HL-60 (cell line): Measurements from ENCODE around the gene CDC42BPB.

Source experiments
- DNase-seq, 2 experiments: peaks; one replicate each; pipeline ENCODE4 v3.0.0-alpha.2; 2010 to 2020; ENCODE audit warnings: low read depth in 1 of 2, low spot score in 1 of 2
- H3K27ac ChIP-seq: fragments of 250-450 bp; sonication (Bioruptor Pico); replicated peaks from 2 replicates; pipeline ENCODE4 v1.5.1; 2020; ENCODE audit warnings: mild to moderate bottlenecking, moderate library complexity
- H3K27me3 ChIP-seq: fragments of 250-450 bp; sonication (Bioruptor Pico); 2 replicates; pipeline ENCODE4 v1.5.1; 2021; ENCODE audit warnings: mild to moderate bottlenecking, moderate library complexity; ENCODE audit not compliant: insufficient read depth, poor library complexity, severe bottlenecking
- H3K4me3 ChIP-seq: replicated peaks from 2 replicates; pipeline ENCODE4 v1.5.1; 2011; ENCODE audit warnings: mild to moderate bottlenecking, control low read depth, low read length; ENCODE audit not compliant: insufficient read depth
- GABPA ChIP-seq: IDR thresholded peaks from 2 replicates; pipeline ENCODE4 v1.6.1; 2012; ENCODE audit warnings: low read depth
- POLR2AphosphoS5 ChIP-seq: IDR thresholded peaks from 2 replicates; pipeline ENCODE4 v1.6.1; 2012; ENCODE audit warnings: low read depth
- SPI1 ChIP-seq: IDR thresholded peaks from 2 replicates; pipeline ENCODE4 v1.6.1; 2012; ENCODE audit warnings: low read depth, mild to moderate bottlenecking, borderline replicate concordance
- TF ChIP-seq, protein P1 (sequence below): IDR thresholded peaks from one replicate; pipeline ENCODE4 v1.5.1; 2011; ENCODE audit warnings: low read length, control low read depth, inconsistent platforms; ENCODE audit not compliant: insufficient read depth
- TF ChIP-seq, protein P2 (sequence below): IDR thresholded peaks from 2 replicates; pipeline ENCODE4 v1.6.1; 2012; ENCODE audit warnings: low read depth; ENCODE audit not compliant: insufficient replicate concordance

Gene CDC42BPB

GRCh38 chr14:103015426-103015825, 41.9 kb downstream of the CDC42BPB start:
- TF ChIP-seq, protein P1, sequence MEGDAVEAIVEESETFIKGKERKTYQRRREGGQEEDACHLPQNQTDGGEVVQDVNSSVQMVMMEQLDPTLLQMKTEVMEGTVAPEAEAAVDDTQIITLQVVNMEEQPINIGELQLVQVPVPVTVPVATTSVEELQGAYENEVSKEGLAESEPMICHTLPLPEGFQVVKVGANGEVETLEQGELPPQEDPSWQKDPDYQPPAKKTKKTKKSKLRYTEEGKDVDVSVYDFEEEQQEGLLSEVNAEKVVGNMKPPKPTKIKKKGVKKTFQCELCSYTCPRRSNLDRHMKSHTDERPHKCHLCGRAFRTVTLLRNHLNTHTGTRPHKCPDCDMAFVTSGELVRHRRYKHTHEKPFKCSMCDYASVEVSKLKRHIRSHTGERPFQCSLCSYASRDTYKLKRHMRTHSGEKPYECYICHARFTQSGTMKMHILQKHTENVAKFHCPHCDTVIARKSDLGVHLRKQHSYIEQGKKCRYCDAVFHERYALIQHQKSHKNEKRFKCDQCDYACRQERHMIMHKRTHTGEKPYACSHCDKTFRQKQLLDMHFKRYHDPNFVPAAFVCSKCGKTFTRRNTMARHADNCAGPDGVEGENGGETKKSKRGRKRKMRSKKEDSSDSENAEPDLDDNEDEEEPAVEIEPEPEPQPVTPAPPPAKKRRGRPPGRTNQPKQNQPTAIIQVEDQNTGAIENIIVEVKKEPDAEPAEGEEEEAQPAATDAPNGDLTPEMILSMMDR = no peak
- TF ChIP-seq GABPA (no peak), SPI1 (no peak), POLR2AphosphoS5 (no peak)
- TF ChIP-seq, protein P2, sequence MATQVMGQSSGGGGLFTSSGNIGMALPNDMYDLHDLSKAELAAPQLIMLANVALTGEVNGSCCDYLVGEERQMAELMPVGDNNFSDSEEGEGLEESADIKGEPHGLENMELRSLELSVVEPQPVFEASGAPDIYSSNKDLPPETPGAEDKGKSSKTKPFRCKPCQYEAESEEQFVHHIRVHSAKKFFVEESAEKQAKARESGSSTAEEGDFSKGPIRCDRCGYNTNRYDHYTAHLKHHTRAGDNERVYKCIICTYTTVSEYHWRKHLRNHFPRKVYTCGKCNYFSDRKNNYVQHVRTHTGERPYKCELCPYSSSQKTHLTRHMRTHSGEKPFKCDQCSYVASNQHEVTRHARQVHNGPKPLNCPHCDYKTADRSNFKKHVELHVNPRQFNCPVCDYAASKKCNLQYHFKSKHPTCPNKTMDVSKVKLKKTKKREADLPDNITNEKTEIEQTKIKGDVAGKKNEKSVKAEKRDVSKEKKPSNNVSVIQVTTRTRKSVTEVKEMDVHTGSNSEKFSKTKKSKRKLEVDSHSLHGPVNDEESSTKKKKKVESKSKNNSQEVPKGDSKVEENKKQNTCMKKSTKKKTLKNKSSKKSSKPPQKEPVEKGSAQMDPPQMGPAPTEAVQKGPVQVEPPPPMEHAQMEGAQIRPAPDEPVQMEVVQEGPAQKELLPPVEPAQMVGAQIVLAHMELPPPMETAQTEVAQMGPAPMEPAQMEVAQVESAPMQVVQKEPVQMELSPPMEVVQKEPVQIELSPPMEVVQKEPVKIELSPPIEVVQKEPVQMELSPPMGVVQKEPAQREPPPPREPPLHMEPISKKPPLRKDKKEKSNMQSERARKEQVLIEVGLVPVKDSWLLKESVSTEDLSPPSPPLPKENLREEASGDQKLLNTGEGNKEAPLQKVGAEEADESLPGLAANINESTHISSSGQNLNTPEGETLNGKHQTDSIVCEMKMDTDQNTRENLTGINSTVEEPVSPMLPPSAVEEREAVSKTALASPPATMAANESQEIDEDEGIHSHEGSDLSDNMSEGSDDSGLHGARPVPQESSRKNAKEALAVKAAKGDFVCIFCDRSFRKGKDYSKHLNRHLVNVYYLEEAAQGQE = no peak
- Histone ChIP-seq H3K27ac (no peak overlapping the region), H3K4me3 (no peak overlapping the region), H3K27me3 (no peaks in the 10 kb centered on the region)
- DNase-seq = no peak

DNA sequence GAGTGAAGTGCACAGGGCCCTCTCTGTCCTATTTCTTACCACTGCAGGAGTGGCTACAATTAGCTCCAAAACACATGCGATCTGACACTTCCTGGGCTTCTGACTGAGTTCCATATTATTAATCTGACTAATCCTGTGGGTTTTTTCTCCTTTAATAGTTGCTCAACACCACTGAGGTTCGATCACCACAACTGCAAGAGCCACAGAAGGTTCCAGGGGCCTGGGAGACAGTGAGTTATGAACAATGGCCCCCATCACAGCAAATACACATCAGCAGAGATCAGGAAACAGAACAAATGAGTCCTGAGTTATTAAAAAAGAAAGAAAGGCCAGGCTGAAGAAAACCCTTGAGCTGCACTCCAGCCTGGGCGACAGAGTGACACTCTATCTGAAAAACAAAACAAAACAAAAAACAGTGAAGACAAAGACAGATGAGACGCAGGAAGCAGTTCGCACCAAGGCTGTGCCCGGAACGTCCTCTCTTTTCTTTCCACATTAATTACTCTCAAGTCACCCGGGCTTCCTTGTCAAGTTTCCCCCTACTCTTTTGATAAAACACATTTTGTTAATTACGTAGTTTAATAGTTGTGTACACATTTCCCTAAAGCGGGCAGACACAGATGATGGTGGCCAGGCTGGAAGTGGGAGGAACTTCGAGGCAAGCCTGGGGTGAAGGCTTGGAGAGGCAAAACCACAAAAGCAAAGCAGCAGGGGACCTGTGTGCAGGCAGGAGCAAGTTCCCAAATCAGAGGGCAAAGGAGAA, 42.7 kb downstream of the CDC42BPB start:
- Histone ChIP-seq H3K4me3 (no peak overlapping the region), H3K27ac (no peak overlapping the region)

DNA sequence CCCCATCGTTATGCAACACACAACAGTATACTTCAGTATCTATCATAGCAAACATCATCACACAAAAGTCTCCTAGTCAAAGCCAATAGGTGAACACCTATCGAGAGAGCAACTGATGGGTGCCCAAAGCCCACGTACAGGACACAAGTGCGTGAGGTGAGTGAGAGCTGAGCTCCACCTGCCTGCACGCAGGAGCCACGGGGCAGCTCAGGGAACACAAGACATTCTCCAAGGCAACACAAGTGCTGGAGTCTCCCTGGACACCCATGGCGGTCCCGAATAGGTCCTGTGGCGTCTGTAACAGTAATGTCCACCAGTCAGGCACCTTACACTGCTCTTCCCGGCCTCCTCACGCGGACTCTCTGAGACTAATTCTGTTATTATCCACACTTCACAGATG, 44.3 kb downstream of the CDC42BPB start:
- H3K27ac ChIP-seq = no peak overlapping the region
- H3K27me3 ChIP-seq = no peaks in the 10 kb centered on the region
- DNase-seq = no peak
- H3K4me3 ChIP-seq = no peak overlapping the region
- TF ChIP-seq, protein P1 = no peak
- TF ChIP-seq SPI1 = no peak
- TF ChIP-seq GABPA = no peak
- TF ChIP-seq POLR2AphosphoS5 = no peak
- TF ChIP-seq, protein P2 = no peak

More for the DNA sequence above, 42.7 kb downstream of the CDC42BPB start:
- peak; percentile 13 to 44 for DNase-seq
- no peaks in the 10 kb centered on the region for H3K27me3 ChIP-seq
- TF ChIP-seq, protein P1 = no peak

- TF ChIP-seq POLR2AphosphoS5 (no peak), GABPA (no peak), SPI1 (no peak)
- TF ChIP-seq, protein P1 = no peak
- TF ChIP-seq, protein P2 = no peak
- no peak for DNase-seq
- H3K4me3 ChIP-seq = no peak overlapping the region
- no peaks in the 10 kb centered on the region for H3K27me3 ChIP-seq
- H3K27ac ChIP-seq = no peak overlapping the region
Measured at GRCh38 chr14:103009559-103009958, 47.8 kb downstream of the CDC42BPB start.
